NOMO-1 (cell line): ENCODE results near the gene BAIAP2L2.
"Not testable (repeated sequence)": the region's sequence is repeated elsewhere in the genome, so short reads cannot be mapped to it uniquely, and the experiment has no call there.

Source experiments
- DNase-seq, 2 experiments: peaks; one replicate each; lab custom pipeline; 2025; ENCODE audit not compliant: unreplicated experiment in 2 of 2; lab: John Stamatoyannopoulos, UW

Gene BAIAP2L2

GRCh38 chr22:38129021-38129420 is 18.5 kb upstream of the BAIAP2L2 start:
- DNase-seq = no peak

GRCh38 chr22:38127869-38128268 is 17.4 kb upstream of the BAIAP2L2 start:
- no peak for DNase-seq

DNA sequence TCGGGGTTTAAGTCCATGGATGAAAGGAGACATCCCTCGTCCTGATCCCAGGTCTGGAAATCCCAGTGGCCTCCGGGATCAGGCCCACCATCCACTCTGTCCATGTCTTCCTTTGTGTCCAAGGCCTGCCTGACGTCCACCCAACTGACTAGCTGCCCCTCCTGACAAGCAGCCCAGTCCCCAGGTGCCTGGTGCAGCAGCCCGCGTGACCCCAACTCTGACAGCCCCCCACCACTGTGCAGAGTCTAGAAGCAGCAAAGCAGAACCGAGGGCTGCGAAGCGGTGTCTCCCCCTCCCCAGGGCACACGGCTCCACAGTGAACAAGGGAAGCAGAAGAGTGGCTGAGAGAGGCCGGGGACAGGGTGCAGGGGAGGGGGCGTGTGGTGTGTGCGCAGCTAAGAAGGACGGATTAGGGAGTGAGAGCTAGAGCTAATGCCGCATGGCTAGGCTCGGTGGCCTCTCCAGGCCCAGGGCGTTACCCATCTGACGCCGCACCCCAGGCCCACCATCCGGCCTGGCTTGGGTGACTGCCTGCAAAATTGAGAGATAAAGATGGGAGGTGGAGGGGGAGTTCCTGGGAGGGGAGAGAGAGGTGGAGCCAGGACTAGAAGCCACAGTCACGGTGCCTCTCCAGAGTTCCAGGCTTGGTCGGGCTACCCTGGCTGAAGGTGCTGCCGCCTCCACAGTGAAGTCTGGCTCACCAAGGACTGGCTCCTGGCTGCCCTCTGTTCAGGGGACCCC is 16.6 kb upstream of the BAIAP2L2 start:
- DNase-seq = no peak

GRCh38 chr22:38125751-38126201 is 15.3 kb upstream of the BAIAP2L2 start:
- DNase-seq = no peak

DNA sequence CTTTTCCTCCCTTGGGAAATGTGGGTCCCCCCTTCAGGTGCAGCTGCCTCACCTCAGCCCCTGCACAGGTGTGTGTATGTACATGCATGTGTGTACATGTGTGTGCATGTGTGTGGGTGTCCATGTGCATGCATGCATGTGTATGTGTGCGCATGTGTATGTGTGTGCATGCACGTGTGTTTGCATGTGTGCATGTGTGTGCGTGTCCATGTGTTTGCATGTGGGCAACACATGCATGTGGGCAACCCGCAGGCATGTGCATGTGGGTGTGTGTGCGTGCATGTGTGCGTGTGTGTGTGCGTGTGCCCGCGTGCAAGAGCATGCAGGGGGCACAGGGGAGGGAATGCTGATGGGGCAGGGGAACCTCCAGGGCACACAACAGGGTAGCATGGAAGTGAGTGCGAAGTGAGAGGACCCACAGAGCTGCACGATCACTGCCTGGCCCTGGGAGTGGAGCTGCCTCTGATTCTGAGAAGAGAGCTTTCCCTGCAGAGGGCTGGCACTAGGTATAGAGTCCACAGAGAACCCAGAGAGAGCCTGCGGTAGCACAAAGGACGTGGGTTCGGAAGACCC is 14.6 kb upstream of the BAIAP2L2 start:
- DNase-seq = no peak

- DNase-seq = no peak
Measured at GRCh38 chr22:38124236-38124974, 13.9 kb upstream of the BAIAP2L2 start.

DNA sequence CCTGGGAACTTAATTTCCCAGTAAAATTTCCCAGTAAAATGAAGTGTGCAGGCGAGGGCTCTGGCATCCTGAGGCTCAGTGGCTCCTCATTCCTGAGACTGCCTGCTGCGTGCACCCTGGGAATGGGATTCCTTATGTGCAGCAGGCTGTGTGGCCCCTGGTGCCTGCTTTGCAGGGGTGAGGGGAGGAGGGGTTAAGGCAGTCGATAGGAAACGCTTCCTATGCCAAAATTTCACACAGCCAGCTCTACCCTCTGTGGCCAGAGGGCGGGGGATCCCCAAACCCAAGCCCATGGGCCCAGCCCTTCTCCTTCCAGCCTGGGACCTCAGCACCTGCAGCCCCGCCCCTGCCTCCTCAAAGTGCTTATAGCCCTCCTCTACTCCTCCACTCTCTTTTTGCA is 12.1 kb upstream of the BAIAP2L2 start:
- DNase-seq = no peak

- DNase-seq = no peak
Measured at GRCh38 chr22:38120359-38121110, 10.1 kb upstream of the BAIAP2L2 start.

- not testable (repeated sequence) for DNase-seq
Measured at GRCh38 chr22:38118747-38119146, 8.3 kb upstream of the BAIAP2L2 start.

GRCh38 chr22:38118182-38118581 is 7.7 kb upstream of the BAIAP2L2 start:
- DNase-seq = no peak

DNA sequence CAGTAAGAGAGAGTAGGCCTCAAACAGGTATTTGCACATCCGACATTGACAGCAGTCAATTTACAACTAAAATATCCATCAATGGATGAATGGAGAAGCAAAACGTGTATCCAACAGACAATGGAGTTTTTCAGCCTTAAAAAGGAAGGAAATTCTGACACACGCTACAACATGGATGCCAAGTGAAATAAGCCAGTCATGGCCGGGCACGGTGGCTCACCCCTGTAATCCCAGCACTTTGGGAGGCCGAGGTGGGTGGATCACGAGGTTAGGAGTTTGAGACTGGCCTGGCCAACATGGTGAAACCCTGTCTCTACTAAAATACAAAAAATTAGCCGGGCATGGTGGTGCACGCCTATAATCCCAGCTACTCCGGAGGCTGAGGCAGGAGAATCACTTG is 7.1 kb upstream of the BAIAP2L2 start:
- DNase-seq = not testable (repeated sequence)

DNA sequence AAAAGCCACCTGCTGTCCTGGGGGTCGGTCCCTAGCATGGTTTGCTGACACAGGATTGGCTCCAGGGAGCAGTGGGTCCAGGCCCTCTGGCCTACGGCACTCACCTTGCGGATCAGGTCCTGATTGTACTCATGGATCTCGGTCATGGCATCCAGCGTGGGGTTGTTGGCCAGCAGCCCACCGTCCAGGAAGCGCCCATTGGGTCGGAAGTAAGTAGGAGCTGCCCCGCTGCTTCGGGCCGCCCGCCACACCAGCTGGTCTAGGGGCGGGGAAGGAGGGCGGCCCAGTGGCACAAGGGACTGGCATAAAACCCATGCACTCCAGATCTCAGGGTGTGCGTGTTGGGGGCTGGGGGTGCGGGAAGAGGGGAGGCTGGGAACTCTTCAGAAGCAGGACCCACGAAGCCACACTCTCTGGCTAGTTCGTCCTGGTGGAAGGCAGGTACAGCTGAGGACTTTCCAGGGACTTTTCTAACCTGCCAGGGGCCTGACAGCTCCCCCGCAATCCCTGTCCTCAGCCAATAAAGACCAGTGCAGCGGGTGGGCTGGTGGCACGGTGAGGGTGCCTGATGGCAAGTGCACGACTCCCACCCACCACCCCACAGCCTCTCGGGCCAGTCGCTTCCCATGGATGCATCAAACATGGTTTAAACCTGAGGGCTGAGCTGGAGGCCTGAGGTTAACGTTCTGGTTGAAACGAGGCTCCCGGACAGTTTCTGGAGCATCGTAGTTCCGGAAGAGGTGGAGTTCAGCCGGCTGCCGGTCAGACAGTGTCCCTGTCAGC is 5.1 kb upstream of the BAIAP2L2 start:
- no peak for DNase-seq

- peak; percentile 48 to 54 for DNase-seq
Measured at GRCh38 chr22:38114484-38115398, 4.3 kb upstream of the BAIAP2L2 start.

- no peak for DNase-seq
Measured at GRCh38 chr22:38112381-38112780, 1.9 kb upstream of the BAIAP2L2 start.

GRCh38 chr22:38111925-38112355 is 1.5 kb upstream of the BAIAP2L2 start:
- DNase-seq = no peak

GRCh38 chr22:38110863-38111852 is 674 bp upstream of the BAIAP2L2 start:
- no peak for DNase-seq

- DNase-seq = no peak
Measured at GRCh38 chr22:38109371-38110001, 998 bp downstream of the BAIAP2L2 start.
